ENCODE results near the gene GPER1.
"Not testable (repeated sequence)": the region's sequence is repeated elsewhere in the genome, so short reads cannot be mapped to it uniquely, and the experiment has no call there.

GPER1 gene

GRCh38 chr7:1087952-1088920, at the start of gene GPER1:
Gene GPER1 (plus strand): TSS chr7:1088113. CDS start chr7:1091729, 3,616 bp downstream.
- DNase-seq (ENCODE audit: insufficient read length, low spot score) (no peak), FAIRE-seq (peak; percentile 91)

- DNase-seq (ENCODE audit: insufficient read length, low spot score); FAIRE-seq: not testable (repeated sequence)
Observed at GRCh38 chr7:1040233-1040632, 47.7 kb upstream of the GPER1 start.

GRCh38 chr7:1040790-1041189, 47.1 kb upstream of the GPER1 start:
- no peak for DNase-seq (ENCODE audit: insufficient read length, low spot score)
- no peak for FAIRE-seq

GRCh38 chr7:1041551-1042491, 46.1 kb upstream of the GPER1 start:
- no peak for FAIRE-seq

GRCh38 chr7:1042492-1042833, 45.5 kb upstream of the GPER1 start:
- FAIRE-seq (no peak), DNase-seq (ENCODE audit: insufficient read length, low spot score) (no peak)

More at GRCh38 chr7:1041551-1042491, 46.1 kb upstream of the GPER1 start:
- no peak for DNase-seq (ENCODE audit: insufficient read length, low spot score)

- FAIRE-seq (peak; percentile 72), DNase-seq (ENCODE audit: insufficient read length, low spot score) (no peak)
Observed at GRCh38 chr7:1043552-1044188, 44.2 kb upstream of the GPER1 start.

GRCh38 chr7:1044189-1045068, 43.5 kb upstream of the GPER1 start, which contains the start of gene GPR146:
Gene GPR146 (plus strand): TSS chr7:1044546. CDS start chr7:1057516, 12,970 bp downstream.
- DNase-seq (ENCODE audit: insufficient read length, low spot score) (peak; percentile 100), FAIRE-seq (peak; percentile 98)

GRCh38 chr7:1045069-1046063, 42.5 kb upstream of the GPER1 start:
- FAIRE-seq (no peak), DNase-seq (ENCODE audit: insufficient read length, low spot score) (no peak)

- FAIRE-seq = no peak
- no peak for DNase-seq (ENCODE audit: insufficient read length, low spot score)
Observed at GRCh38 chr7:1046722-1047679, 40.9 kb upstream of the GPER1 start.

- no peak for DNase-seq (ENCODE audit: insufficient read length, low spot score)
- no peak for FAIRE-seq
Observed at GRCh38 chr7:1049006-1049741, 38.7 kb upstream of the GPER1 start.

GRCh38 chr7:1049801-1050200, 38.1 kb upstream of the GPER1 start:
- no peak for FAIRE-seq

GRCh38 chr7:1050254-1050906, 37.5 kb upstream of the GPER1 start:
- FAIRE-seq = no peak
- DNase-seq (ENCODE audit: insufficient read length, low spot score) = no peak

More at GRCh38 chr7:1049801-1050200, 38.1 kb upstream of the GPER1 start:
- DNase-seq (ENCODE audit: insufficient read length, low spot score) = no peak

- DNase-seq (ENCODE audit: insufficient read length, low spot score) (no peak), FAIRE-seq (no peak)
Observed at GRCh38 chr7:1050956-1051690, 36.8 kb upstream of the GPER1 start.

GRCh38 chr7:1052031-1052818, 35.7 kb upstream of the GPER1 start:
- DNase-seq (ENCODE audit: insufficient read length, low spot score) = no peak
- no peak for FAIRE-seq

GRCh38 chr7:1053002-1053411, 34.9 kb upstream of the GPER1 start:
- FAIRE-seq = no peak
- DNase-seq (ENCODE audit: insufficient read length, low spot score) = no peak

Data from HTR-8/SVneo (cell line).